ENCODE measurements around the gene RHOBTB3.
"Not testable (repeated sequence)": the region's sequence is repeated elsewhere in the genome, so short reads cannot be mapped to it uniquely, and the experiment has no call there.

RHOBTB3 gene

GRCh38 chr5:95801532-95801931 lies 70.4 kb downstream of the RHOBTB3 start:
- no peak for DNase-seq (ENCODE audit: low spot score)

- no peak for DNase-seq (ENCODE audit: low spot score)
Measured at GRCh38 chr5:95801961-95802360, 70.8 kb downstream of the RHOBTB3 start.

GRCh38 chr5:95803271-95804148 lies 72.4 kb downstream of the RHOBTB3 start:
- DNase-seq (ENCODE audit: low spot score) = no peak

GRCh38 chr5:95804736-95805539 lies 73.8 kb downstream of the RHOBTB3 start:
- no peak for DNase-seq (ENCODE audit: low spot score)

- DNase-seq (ENCODE audit: low spot score) = no peak
Measured at GRCh38 chr5:95806687-95807086, 75.6 kb downstream of the RHOBTB3 start.

- DNase-seq (ENCODE audit: low spot score) = no peak
Measured at GRCh38 chr5:95808013-95808685, 77.0 kb downstream of the RHOBTB3 start.

GRCh38 chr5:95808686-95809413 lies 77.7 kb downstream of the RHOBTB3 start:
- DNase-seq (ENCODE audit: low spot score) = peak; percentile 77

GRCh38 chr5:95809414-95809960 lies 78.4 kb downstream of the RHOBTB3 start:
- DNase-seq (ENCODE audit: low spot score) = peak; percentile 30

GRCh38 chr5:95810305-95811125 lies 79.4 kb downstream of the RHOBTB3 start:
- no peak for DNase-seq (ENCODE audit: low spot score)

GRCh38 chr5:95811126-95811423 lies 79.9 kb downstream of the RHOBTB3 start:
- DNase-seq (ENCODE audit: low spot score) = not testable (repeated sequence)

GRCh38 chr5:95811461-95812073 lies 80.4 kb downstream of the RHOBTB3 start:
- DNase-seq (ENCODE audit: low spot score) = not testable (repeated sequence)

GRCh38 chr5:95812074-95812471 lies 80.9 kb downstream of the RHOBTB3 start:
- DNase-seq (ENCODE audit: low spot score) = no peak

GRCh38 chr5:95813035-95813434 lies 81.9 kb downstream of the RHOBTB3 start:
- DNase-seq (ENCODE audit: low spot score) = not testable (repeated sequence)

- no peak for DNase-seq (ENCODE audit: low spot score)
Measured at GRCh38 chr5:95815155-95815729, 84.1 kb downstream of the RHOBTB3 start.

GRCh38 chr5:95816341-95816740 lies 85.2 kb downstream of the RHOBTB3 start:
- no peak for DNase-seq (ENCODE audit: low spot score)

- DNase-seq (ENCODE audit: low spot score) = no peak
Measured at GRCh38 chr5:95816776-95817175, 85.6 kb downstream of the RHOBTB3 start.

- no peak for DNase-seq (ENCODE audit: low spot score)
Measured at GRCh38 chr5:95817430-95817829, 86.3 kb downstream of the RHOBTB3 start.

- DNase-seq (ENCODE audit: low spot score) = no peak
Measured at GRCh38 chr5:95818181-95819147, 87.3 kb downstream of the RHOBTB3 start.
